Stomach (tissue), 9 donors: ENCODE measurements around the gene GADL1. TPM values are rescaled to one million over a fixed set of nuclear protein-coding genes. Genes with fewer than 3 reads are reported as not detected.

ENCODE experiments used
- DNase-seq, 2 donors: peaks; one replicate each; pipeline versions ENCODE4 v3.0.0 to v3.0.0-alpha.2; 2013 to 2019
- H3K27ac ChIP-seq, 5 donors: fragments of 200-600 bp in 4 of 5; sonication (generic) in 4 of 5; one replicate each; pipeline ENCODE4 v1.5.1; 2013 to 2019; ENCODE audit warnings: mild to moderate bottlenecking in 1 of 5, moderate library complexity in 1 of 5
- H3K27me3 ChIP-seq, 3 donors: fragments of 200-600 bp; sonication (generic); one replicate each; pipeline ENCODE4 v1.5.1; 2017 to 2019; ENCODE audit warnings: mixed run types in 1 of 3
- H3K36me3 ChIP-seq, 4 donors: fragments of 200-600 bp; sonication (generic); 1 replicate in 3 of 4; 2 replicates in 1 of 4; pipeline ENCODE4 v1.5.1; 2016 to 2019
- H3K4me1 ChIP-seq, 4 donors: fragments of 200-600 bp; sonication (generic); one replicate each; pipeline ENCODE4 v1.5.1; 2016 to 2019
- H3K4me3 ChIP-seq, 4 donors: fragments of 200-600 bp; sonication (generic) in 3 of 4; one replicate each; pipeline ENCODE4 v1.5.1; 2016 to 2019; ENCODE audit warnings: mild to moderate bottlenecking in 1 of 4
- H3K9me3 ChIP-seq, 4 donors: fragments of 200-600 bp; sonication (generic); one replicate each; pipeline ENCODE4 v1.5.1; 2016 to 2019
- EP300 ChIP-seq: sonication (generic); formaldehyde crosslinking; IDR thresholded peaks from one replicate; pipeline ENCODE4 v1.6.1; 2017; ENCODE audit warnings: antibody characterized with exemption
- POLR2A ChIP-seq, 4 donors: fragments of 450-650 bp; IDR thresholded peaks; one replicate each; pipeline ENCODE4 v1.6.1; 2016; ENCODE audit warnings: antibody characterized with exemption in 4 of 4, control low read depth in 2 of 4, mild to moderate bottlenecking in 1 of 4, moderate library complexity in 1 of 4
- POLR2AphosphoS5 ChIP-seq, 3 donors: sonication (generic); formaldehyde crosslinking; IDR thresholded peaks; one replicate each; pipeline ENCODE4 v1.6.1; 2016; ENCODE audit warnings: antibody characterized with exemption in 3 of 3
- WGBS, 5 donors: extraction: QIAGEN DNeasy Blood & Tissue Kit in 3 of 5; methylation state at CpG; one replicate each; pipeline versions ENCODE4 v1.1.5 to v1.1.7; 2013 to 2018; 5-methylcytosine and 5-hydroxymethylcytosine counted together
- intact Hi-C: fragments of 100-400 bp; cut with DNase I; formaldehyde crosslinking; loops from one replicate; pipeline ENCODE4 v1.15.1; 2023; ENCODE audit warnings: low total_unique reads
- polyA plus RNA-seq, 3 donors: library from polyadenylated mRNA; stranded (reverse); fragments of 200-250 nt; gene quantifications; one replicate each; pipeline ENCODE4 v1.2.3, GENCODE V29; 2013
- total RNA-seq, 5 donors: library from RNA; depleted of rRNA; stranded (reverse); fragments of >200 nt; gene quantifications; one replicate each; pipeline versions ENCODE4 v1.1.0 to v1.2.3, GENCODE V29; 2014 to 2016
- TF ChIP-seq, protein P1 (sequence below), 7 experiments: fragments of 450-650 bp in 4 of 7; fragments of 200-600 bp in 3 of 7; sonication (generic) in 3 of 7; IDR thresholded peaks; one replicate each; pipeline ENCODE4 v1.5.1; 2016 to 2019; ENCODE audit warnings: antibody characterized with exemption in 7 of 7, control low read depth in 2 of 7, mild to moderate bottlenecking in 1 of 7
- donor health status: healthy with polysubstance abuse.
- donor health status: Bipolar disorder and iron deficiency.
- donor health status: healthy.

Gene GADL1
- total and polyA plus RNA-seq, 8 donors, result 0.03 to 0.73 TPM; not detected in 6

DNA sequence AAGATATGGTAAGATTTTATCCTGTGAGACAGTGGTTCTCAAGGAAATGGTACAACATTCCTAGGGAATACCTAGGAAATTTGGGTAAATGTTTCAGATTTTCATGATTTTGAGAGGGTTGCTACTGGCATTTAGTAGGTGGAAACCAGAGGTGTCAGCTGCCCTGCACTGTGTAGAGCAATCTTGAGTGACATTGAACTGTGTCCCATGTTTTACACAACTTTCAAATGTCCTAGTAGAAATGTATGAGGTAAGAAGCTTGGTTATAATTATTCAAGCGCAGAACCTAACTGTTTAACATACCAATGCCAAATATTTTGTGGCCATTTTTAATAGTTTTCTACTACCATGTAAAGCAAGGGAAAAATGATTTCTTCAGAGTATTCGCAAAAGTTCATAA, 120.4 kb downstream of the GADL1 start:
- WGBS, 5 donors, result 66 to 99% (median 96%) methylated on average over 2 of the region's 2 CpGs
- Histone ChIP-seq H3K9me3 (no peaks in the 10 kb centered on the region), H3K27ac (no peak overlapping the region), H3K27me3 (no peaks in the 10 kb centered on the region), H3K36me3 (no peaks in the 10 kb centered on the region), H3K4me1 (no peaks in the 10 kb centered on the region), H3K4me3 (no peak overlapping the region)
- no peak for TF ChIP-seq EP300
- DNase-seq, result no peak
- intact Hi-C loops, result no loop called here

DNA sequence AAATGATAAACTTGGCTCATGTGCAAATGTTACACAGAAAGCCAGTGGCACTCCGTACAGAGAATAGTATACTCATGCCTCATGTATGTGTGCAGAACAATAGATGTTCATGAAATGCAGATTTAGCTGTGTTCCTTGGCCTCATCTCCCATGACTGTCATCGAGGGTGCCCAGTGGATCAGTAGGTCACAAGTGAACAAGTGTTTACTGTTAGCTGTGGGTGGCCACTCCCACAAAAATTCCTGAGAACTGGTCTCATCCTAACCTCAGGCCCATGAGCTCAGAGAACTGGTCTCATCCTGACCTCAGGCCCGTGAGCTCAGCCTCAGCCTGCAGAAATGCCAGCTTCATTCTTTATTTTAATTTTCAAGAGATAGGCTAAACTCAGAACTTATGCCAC, 124.1 kb downstream of the GADL1 start:
- no peak for TF ChIP-seq POLR2A (IDR thresholded peaks at IDR 0.05)
- no peak for TF ChIP-seq EP300
- TF ChIP-seq, protein P1, sequence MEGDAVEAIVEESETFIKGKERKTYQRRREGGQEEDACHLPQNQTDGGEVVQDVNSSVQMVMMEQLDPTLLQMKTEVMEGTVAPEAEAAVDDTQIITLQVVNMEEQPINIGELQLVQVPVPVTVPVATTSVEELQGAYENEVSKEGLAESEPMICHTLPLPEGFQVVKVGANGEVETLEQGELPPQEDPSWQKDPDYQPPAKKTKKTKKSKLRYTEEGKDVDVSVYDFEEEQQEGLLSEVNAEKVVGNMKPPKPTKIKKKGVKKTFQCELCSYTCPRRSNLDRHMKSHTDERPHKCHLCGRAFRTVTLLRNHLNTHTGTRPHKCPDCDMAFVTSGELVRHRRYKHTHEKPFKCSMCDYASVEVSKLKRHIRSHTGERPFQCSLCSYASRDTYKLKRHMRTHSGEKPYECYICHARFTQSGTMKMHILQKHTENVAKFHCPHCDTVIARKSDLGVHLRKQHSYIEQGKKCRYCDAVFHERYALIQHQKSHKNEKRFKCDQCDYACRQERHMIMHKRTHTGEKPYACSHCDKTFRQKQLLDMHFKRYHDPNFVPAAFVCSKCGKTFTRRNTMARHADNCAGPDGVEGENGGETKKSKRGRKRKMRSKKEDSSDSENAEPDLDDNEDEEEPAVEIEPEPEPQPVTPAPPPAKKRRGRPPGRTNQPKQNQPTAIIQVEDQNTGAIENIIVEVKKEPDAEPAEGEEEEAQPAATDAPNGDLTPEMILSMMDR (IDR thresholded peaks at IDR 0.05), result no peak
- TF ChIP-seq POLR2AphosphoS5 (IDR thresholded peaks at IDR 0.05), result no peak
- 54 to 66% (median 58%) methylated on average over 3 of the region's 3 CpGs for WGBS, 5 donors

DNA sequence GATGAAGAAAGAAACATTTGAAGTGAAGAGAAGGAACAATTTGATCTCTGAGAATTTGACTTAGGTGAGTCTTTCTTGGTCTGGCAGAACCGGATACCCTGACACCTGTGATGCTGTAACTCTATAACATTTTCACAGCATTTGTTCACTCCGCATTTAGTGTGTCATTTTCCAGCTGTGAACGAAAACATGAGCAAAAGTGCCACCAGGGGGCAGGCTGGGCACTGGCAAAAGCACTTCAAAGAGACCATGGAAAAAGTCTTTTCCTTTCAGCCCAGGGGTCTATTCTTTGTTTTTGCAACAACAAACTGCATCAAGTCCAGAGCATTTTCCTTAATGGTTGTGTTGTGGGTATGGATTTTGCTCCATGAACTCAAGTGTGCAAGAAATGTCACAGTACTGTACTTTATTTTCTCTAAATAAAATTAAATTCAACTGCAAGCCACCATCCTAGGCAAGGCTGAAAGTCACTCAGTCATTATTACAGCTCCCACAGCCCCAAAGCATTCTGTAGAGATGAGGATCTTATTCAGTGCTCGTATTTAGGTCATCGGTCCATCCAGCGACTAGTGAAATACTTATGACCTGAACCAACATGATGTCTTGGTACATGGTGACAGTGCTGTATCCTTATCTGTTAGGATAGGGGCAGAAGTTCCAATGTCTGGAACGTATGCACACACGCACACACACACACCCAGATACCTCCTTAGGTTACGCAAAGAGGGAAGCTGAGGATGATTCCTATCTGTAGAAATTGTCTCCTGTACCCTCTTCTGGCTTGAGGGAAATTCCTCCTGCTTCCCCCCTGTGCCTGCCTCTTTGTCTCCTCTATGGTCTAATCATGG, 125.5 kb downstream of the GADL1 start:
- no peaks in the 10 kb centered on the region for H3K27me3 ChIP-seq
- 56 to 64% (median 63%) methylated on average over 9 of the region's 9 CpGs for WGBS, 5 donors
- TF ChIP-seq, protein P1 (IDR thresholded peaks at IDR 0.05), result peak in 5 of 7 experiments; percentile 27 to 67 (median 60)
- TF ChIP-seq EP300, result no peak
- no peak for TF ChIP-seq POLR2A (IDR thresholded peaks at IDR 0.05)
- no peak overlapping the region for H3K27ac ChIP-seq
- DNase-seq, result peak; percentile 76 to 89
- H3K4me1 ChIP-seq, result no peaks in the 10 kb centered on the region
- H3K9me3 ChIP-seq, result no peaks in the 10 kb centered on the region
- intact Hi-C loops, result no loop called here
- H3K4me3 ChIP-seq, result no peak overlapping the region
- no peaks in the 10 kb centered on the region for H3K36me3 ChIP-seq

More for the DNA sequence above, 124.1 kb downstream of the GADL1 start:
- Histone ChIP-seq H3K27me3 (no peaks in the 10 kb centered on the region), H3K36me3 (no peaks in the 10 kb centered on the region), H3K9me3 (no peaks in the 10 kb centered on the region), H3K27ac (no peak overlapping the region), H3K4me1 (no peaks in the 10 kb centered on the region), H3K4me3 (no peak overlapping the region)
- intact Hi-C loops, result no loop called here
- DNase-seq, result peak in 1 of 2 donors; percentile 33

DNA sequence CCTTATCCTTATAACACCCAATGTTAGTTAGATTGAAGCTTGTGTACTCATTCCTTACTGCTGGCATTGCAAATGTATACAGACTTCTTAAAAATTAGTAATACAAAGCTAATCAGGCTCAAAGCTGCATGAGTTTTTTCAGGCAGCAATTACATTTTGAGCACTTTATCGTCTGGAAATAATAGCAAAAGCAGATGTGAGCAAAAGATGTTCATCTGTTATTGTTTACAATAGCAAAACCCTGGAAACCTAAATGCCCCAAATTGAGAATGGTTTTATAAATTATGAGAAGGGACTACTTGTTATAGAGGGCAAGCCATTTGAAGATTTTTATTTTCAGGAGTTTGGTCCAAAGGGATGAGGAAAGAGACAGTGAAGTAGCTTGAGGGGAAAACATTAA, 126.4 kb downstream of the GADL1 start:
- no peak for DNase-seq
- Histone ChIP-seq H3K27me3 (no peaks in the 10 kb centered on the region), H3K27ac (no peak overlapping the region), H3K4me1 (no peaks in the 10 kb centered on the region), H3K36me3 (no peaks in the 10 kb centered on the region), H3K4me3 (no peak overlapping the region), H3K9me3 (no peaks in the 10 kb centered on the region)
- intact Hi-C loops, result no loop called here
- 23 to 56% (median 48%) methylated on average over 1 of the region's 1 CpG for WGBS, 5 donors
- TF ChIP-seq POLR2AphosphoS5 (IDR thresholded peaks at IDR 0.05), result no peak
- TF ChIP-seq EP300, result no peak
- no peak for TF ChIP-seq POLR2A (IDR thresholded peaks at IDR 0.05)
- TF ChIP-seq, protein P1 (IDR thresholded peaks at IDR 0.05), result no peak

DNA sequence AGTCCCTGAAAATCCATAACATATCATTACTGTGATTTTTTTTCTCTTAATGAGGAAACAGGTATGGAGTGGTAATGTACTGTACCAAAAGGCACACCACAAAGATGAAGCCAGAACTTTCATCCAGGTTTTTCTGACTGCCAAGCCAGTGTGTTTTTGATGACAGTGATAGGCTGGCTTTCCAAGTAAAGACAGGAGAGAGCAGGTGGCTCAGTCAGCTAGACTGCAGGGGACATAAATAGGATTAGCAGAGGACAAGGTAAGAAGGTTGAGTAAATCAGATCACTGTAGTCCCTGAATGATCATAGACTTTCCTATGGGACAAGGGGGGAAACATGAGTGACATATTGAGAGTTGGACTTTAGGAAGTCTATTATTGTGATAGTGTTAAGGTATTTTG, 127.9 kb downstream of the GADL1 start:
- H3K27me3 ChIP-seq, result no peaks in the 10 kb centered on the region
- no peak for DNase-seq
- H3K27ac ChIP-seq, result no peak overlapping the region
- intact Hi-C loops, result no loop called here
- no peaks in the 10 kb centered on the region for H3K4me1 ChIP-seq
- H3K9me3 ChIP-seq, result no peaks in the 10 kb centered on the region
- TF ChIP-seq POLR2A (IDR thresholded peaks at IDR 0.05) (no peak), POLR2AphosphoS5 (IDR thresholded peaks at IDR 0.05) (no peak), EP300 (no peak)
- TF ChIP-seq, protein P1 (IDR thresholded peaks at IDR 0.05), result no peak
- H3K4me3 ChIP-seq, result no peak overlapping the region
- H3K36me3 ChIP-seq, result no peaks in the 10 kb centered on the region
